Hippocampal formation (tissue), 2 donors: Measurements from ENCODE around the gene SORCS1.

Experiments used
- DNase-seq, 2 donors: peaks; one replicate each; lab custom pipeline; 2025; lab: John Stamatoyannopoulos, UW

The SORCS1 gene

DNA sequence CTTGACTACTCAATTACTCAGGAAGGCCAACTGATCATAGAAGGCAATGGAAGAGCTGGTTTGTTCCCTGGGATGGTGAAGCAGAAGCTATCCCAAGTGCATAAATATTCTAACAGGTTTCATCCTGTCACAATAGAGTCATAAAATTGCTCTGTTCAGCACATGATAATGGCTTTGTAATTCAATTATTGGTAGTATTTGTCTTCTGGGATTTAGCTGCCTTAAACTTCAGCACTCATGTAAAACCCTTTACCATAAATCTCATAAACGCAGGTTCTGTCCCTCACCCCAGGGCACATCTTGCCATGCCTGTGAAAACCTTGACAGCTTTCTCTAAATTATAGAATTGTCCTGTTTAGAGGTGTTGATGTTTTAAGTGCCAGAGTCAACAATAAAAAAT is 417.6 kb downstream of the SORCS1 start:
- DNase-seq, result no peak

DNA sequence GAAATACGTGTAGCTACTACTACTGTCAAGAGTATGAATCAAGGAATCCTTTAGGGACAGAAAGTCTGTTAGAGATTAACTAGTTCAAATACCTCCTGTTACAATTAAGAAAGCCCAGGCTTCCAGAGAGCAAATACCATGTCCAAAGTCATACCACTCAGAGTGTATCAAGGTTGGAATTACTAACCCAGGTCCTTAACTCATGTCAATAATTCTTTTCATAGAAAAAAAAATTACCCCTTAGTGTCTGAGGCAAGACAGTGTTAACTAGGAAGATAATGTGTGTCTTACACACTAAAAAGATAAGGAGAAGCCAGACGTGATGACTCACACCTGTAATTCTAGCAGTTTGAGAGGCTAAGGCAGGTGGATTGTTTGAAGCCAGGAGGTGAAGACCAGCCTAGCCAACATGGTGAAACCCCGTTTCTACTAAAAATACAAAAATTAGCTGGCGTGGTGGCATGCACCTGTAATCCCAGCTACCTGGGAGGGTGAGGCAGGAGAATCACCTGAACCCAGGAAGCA is 423.4 kb downstream of the SORCS1 start:
- DNase-seq, result no peak

DNA sequence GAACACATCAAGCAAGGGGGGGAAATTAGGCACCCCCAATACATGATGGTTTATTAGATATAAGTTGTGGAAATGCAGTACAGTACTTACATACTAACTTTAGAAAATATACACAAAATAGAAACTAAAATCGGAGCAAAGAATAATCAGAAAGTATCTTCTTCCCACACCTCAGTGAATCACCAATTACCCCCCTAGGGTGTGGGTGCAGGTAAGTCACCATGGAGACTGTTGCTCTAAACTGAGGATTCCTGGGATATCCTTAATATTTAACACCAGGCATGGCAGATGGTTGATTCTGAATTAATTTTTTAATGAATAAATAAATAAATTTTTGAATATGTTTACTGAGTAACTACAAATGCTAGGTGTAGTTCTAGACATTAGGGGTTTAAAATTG is 424.4 kb downstream of the SORCS1 start:
- no peak for DNase-seq

DNA sequence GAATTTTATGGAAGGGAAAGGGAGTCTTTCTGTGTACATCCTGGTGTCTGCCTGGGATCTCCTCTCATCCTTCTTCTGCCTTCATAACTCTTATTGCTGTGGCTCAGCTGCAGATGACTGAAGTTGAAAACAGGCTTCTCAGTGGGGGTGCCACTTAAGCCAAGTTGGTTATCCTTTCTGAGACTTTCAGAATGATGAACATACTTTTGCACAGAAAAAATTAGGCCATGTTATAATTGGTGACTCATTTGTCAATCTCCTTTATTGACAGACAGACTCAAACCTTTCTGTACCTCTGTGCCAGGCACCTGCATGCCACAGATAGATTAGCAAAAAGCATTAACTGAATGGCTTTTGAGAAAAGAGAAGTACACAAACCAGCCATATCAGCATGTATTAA is 430.3 kb downstream of the SORCS1 start:
- DNase-seq, result no peak

DNA sequence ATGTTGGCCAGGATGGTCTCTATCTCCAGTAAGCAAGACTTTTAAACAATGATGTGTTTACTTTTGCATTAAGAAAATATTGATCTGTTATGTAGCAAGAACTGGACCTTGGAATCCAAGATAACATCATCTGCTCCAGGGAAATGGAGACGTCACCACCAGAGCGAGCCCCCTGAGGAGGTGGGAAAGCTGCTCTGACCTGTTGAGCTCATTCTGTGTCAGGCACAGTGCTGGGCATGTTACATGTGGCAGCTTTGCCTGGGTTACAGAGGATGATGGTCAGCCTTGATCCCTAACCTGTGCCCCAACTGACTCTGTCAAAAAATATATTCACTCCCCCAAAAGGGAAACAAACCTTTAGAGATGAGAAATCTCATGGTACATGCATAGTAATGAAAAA is 436.3 kb downstream of the SORCS1 start:
- no peak for DNase-seq

DNA sequence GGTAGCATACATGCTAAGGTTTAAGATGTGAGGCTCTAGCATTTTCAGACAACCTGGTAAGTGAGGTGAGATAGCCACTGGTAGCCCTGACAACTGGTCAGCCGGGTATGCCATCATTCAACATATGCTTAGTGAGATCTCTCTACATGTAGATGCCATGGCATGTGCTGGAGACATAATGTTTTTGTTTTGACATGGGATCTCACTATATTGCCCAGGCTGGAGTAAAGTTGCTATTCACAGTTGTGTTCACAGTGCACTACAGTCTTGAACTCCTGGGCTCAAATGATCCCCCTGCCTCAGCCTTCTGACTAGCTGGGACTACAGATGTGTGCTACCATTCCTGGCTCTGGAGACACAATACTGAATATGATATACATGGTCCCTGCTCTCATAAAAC is 437.3 kb downstream of the SORCS1 start:
- DNase-seq, result no peak

DNA sequence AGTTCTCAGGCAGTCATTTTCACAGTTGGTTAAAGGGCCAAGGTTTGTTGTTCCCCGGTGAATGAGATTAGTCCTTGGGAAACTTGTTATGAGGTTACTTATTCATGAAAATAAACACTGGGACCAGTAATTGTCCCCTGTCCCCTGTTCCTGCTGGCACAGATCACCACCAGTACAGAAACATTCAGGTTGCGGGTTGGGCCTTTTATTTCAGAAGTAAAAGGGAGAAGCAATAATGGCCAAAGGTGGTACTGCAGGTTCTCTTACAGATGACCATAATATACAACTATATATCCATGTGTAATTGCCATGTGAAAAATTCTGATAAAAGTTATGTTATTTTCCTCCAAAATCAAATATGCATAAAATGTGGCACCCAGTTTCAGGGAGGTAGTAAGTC is 442.0 kb downstream of the SORCS1 start:
- no peak for DNase-seq

DNA sequence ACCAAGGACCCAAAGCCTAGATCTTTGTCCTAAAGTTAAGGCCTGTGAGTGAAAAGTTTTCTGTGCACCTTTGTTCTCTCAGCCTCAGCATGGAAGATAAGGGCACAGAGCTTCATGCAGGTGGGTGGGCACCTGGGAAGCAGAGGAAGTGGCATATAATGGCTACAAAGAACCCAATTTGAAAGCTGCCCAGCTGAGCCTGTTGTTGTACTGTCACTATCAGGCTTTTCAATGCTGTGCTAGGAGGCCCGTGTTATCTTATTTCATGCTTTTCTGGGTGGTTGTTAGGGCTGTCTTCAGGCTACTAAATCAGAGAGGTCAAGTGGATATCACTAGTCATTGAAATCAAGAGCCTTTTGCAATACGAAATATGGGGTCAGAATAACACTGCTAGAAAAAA is 443.8 kb downstream of the SORCS1 start:
- no peak for DNase-seq

DNA sequence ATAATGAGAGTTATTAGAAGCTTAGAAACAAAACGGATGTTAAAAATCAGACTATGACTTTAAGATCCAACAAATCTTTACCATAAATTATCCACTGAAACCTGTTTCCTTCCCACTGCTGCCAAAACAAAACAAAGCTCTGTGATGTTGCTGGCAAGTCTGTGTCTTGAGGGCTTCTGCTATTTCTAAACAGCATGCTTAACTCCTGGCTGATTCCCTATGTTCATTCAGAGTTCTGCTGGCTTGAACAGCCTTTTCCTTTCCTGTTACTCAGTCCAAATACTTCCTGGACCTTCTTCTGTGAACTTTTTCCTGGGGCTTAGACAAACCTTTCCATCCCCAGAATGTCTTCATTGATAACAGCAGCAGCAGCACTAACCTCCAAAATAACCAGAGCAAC is 448.1 kb downstream of the SORCS1 start:
- DNase-seq, result no peak

DNA sequence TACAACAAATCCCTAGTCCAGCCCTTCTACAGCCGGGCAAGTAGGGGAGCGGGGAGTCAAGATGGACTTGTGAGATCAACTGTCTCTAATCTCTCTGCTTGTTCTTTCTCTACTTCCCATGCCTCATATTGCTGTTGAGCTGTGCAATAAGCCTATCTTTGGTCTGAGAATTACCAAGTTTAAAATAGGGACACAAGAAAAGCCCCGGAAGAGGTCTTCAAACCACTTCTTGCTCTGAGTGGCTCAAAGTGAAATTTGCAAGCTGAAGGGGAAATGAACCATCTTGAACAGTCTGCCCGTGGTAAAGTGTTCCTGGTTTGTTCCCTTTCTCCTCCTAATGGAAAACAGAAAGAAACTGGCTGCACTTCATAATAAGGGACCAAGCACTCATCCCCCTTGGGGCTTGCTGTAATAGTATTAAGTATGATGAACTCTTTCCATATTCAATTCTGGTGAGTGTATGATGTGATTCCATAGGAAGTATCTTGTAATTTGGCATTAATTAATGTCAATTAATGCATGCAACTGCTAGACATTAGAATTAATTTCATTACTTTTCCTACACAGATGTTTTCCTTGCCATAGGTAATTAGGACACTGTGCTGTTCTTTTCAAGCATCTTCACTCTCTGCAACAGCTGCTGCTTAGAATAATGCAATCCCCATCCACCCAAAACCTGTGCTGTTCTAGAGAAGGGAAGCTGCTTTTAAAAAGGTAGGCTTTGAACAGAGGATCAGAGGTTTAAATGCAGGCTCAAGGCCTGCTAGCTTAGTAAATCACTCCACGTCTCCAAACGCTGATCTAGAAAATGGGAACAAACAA is 449.6 kb downstream of the SORCS1 start:
- DNase-seq, result no peak

DNA sequence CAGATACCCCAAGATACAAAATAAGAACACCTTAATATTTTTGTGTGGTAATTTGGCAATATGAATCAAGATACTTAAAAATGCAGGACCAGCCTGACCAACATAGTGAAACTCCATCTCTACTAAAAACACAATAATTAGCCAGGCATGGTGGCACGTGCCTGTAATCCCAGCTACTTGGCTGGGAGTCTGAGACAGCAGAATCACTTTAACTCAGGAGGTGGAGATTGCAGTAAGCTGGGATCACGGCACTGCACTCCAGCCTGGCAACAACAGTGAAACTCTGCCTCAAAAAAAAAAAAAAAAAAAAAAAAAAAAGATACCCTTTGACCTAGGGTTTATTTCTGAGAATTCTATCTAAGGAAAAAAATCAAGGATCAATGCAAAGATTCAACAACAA is 450.7 kb downstream of the SORCS1 start:
- no peak for DNase-seq

DNA sequence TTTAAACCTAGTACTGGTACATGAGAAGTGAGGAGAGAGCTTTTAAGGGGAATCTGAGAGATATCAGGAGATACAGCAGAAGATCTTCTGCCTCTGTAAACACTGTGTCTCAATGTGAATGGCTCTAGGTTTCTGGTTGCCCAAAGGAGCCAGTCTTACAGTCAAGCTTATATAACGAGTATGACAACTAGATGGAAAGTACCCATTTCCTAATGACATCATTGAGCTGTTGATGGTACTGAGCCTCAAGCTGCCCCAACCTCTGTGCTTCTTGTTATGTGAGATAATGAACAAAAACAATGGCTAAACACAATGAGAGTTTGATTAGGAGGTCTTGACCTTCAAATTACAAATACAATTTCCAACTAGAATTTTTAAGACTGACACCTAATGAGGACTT is 451.5 kb downstream of the SORCS1 start:
- DNase-seq, result no peak

DNA sequence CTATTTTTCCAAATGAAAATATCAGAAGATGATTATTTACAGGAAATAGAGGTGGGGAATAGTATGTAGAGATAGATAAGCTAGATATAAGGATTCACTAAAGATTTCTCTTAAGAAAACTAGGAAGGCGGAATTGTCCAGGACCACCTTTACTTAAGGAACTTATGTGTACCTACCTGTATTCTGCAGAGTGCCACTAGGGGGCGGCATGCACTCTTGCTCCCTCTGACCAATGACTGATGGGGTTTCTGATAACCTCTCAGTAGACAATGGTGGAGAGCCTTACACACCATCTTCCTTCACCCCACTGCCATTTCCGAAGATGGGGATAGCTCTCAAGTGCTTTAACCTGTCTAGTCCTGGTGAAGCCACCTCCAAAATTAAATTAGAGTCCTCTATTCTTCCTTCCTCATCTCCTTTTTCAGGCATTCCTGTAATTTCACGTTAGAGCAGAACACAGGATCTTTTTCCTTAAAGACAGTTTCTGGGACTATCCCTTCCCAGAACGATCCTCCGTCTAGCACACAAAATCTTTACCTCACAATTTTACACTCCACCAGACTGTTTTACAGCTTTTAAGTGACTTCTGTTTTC is 453.1 kb downstream of the SORCS1 start:
- DNase-seq, result no peak

DNA sequence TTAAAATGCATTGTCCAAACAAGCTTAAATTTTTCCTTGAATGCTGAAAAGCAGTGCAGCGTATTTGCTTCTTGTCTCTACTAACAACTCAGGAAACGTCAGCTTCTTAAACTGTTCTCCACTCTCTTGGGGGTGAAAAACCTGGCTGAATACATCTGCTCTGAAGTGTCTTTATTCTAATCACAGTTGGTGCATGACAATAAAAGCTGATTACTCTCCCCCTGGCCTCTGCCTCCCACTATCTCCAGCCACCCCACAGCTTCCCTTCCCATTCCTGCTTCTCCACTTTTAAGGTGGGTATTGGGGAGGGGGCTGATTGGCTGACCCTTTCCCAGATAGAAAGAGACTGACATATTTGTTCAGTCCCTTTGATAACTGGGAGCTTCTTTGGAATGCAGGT is 456.0 kb downstream of the SORCS1 start:
- DNase-seq, result no peak

DNA sequence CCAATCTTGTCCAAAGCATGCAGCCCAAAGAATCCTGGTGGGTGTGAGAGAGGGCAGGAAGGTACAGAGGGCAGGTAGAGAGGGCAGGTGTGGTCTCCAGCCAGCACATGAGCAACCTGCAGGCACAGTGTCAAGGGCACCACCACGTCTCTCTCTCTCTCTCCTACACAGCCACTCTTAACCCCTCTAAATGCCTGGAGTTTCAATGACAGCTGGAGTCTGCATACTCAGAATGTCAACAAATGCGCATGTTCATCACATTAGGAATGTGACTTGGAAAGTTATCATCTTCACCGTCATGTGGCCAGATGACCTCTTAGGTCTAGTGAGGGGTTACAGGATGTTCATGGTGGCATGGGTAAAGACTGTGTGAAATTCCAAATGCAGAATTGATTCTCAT is 456.8 kb downstream of the SORCS1 start:
- DNase-seq, result no peak

DNA sequence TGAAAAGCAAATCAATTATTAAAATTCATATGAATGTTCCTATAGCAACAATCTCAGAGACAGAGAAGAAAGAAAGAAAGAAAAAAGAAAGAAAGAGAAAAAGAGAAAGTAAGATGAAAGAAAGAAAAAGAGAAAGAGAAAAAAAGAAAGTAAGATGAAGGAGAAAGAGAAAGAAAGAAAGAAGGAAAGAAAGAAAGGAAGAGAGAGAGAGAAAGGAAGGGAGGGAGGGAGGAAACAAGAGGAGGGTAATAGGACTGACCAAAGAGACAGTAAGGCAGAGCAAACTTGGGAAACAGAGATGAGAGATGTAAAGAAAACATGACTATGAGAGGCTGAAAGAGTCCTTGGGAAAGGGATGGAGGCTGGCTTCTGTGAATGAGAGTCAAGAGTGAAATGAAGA is 458.4 kb downstream of the SORCS1 start:
- DNase-seq, result no peak

DNA sequence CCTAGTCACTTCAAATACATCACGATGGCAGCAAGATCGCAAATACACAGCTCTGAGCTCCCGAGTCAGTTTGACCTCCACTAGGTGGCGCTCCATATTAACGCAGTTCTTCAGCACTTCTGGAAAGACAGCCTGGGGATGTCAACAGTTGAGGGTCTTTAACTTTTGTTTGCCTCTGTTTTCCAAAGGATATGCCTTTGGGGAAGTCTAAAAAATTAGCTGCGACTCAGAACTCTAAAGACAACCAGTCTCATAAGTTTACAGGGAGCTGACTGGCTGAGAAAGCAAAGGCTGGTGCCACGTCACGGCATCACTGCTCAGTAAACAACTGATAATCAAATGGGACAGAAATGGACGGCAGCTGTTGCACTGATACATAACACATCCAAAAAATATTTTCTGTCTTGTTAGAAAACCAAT is 458.8 kb downstream of the SORCS1 start:
- DNase-seq, result peak; percentile 46 to 66

DNA sequence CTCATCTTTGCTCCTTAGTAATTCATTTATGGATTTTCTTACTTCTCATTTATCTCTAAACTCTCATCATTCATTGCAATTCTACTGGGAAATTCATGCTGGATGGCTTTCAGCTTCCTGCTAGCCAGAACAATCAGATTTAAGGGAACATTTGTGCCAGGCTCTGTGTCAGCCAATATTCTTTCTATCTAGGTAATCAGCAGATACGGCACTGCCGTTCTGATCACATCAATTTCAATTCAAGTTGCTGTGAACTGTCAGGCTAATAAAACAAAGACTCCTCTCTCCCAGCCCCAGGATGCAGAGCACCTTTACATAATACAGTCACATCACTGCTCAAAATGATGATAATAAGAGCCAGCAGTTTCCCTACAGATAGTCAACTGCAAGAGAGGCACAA is 468.3 kb downstream of the SORCS1 start:
- no peak for DNase-seq

DNA sequence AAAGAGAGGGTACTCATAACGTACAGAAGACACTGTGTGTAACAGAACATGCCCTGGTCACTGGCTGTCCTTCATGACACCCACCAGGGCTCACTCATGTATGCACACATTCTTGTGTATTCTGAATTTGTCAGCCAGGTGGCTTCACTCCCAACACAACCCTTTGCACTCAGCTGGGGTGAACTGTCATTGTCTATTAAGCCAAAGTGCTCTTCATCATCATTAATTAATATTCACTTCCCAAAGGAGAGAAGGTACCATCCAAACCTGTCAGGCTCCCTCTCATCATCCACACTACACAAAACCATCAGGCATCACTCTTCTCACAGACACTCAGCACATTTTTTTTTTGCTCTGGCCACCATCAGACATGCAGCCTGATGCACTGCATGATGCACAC is 469.8 kb downstream of the SORCS1 start:
- no peak for DNase-seq

DNA sequence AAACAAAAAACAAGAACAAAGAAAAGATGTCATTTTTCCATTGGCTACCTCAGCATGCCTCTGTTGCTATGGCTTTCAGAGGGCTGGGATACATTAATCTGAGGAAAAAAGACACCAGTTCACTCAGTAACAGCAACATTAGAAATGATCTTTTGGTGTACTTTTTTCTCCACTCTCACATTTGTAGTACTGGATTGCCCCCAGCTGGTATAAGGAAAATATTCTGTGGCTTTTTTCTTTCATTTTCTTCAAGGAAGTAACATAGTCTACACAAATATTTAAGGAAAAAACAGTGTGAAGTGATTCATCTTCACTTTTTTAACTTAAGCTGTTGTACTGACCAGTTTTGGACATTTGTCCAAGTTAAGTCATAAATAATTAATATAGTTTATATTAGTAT is 482.3 kb downstream of the SORCS1 start:
- peak in 1 of 2 donors; percentile 13 for DNase-seq

DNA sequence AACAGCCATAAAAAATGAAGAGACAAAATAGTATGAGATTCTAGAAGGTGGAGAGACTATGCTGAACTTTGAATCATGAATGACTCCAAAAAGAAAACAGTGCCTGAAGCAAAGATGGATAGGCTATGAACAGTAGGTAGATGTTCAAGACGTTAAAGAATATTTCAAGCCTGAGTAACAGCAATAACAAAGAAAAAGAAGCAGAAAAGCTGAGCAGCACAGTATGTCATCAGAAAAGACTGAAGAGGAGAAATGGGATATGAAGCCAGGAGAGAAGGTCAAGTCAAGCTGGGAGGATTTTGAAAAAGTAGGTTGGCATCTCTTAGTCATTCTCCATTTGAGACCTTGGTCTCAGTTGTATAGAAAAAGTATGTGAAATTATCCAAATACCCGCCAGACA is 484.4 kb downstream of the SORCS1 start:
- DNase-seq, result no peak

DNA sequence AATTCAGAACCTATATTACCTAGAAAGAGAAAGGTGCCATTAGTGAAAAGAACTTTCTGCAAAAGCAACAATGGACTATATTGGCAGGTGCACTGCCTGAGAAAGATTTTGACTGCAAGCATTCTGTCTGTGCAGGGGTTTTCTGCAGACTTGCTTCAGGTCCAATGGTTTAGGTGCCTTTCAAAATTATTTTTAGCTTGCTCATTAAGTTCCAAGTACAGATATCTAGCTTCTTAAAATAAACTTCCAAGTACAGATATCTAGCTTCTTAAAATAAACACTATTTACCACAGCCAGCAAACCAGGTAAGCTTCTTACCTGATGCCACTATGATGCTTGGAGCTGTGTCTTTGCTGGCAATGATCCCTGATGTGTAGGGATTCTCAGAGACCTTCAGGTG is 485.2 kb downstream of the SORCS1 start:
- DNase-seq, result no peak

DNA sequence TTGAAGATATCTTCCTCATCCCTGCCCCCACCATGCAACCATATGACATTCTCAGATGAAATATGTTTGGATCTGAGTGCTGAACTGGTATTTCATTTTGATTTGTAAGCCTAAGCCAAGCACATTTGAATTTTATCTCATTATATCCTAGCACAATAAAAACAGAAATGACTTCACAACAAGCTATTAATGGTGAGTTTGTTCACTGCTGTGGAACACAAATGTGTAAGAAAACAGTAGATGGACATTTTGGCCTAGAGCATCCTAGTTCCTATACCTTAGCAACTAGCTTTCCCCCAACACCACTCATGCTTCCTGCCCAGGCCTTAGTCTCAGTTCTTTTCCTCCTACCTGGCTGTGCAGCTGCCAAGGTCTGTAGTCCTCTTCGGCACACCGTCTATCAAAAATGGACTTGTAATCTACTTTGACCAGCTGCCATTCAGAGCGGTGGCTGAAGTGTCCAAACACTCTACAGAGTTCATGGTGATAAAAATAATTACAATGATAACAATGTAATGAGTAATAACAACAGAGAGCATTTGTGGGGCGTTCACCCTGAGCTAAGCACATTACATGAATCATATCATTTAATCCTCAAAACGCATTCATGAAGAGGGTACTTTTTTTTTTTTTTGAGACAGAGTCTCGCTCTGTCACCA is 491.9 kb downstream of the SORCS1 start:
- DNase-seq, result no peak
